HG03469 (cell line): ENCODE measurements around the gene TRPC4AP.
A peak's percentile ranks its signal among the peaks of the same experiment; 100 is the strongest.
"Not testable (repeated sequence)": the region's sequence is repeated elsewhere in the genome, so short reads cannot be mapped to it uniquely, and the experiment has no call there.

Experiments used
- ATAC-seq: cut with Tn5 transposase; IDR thresholded peaks from one replicate; pipeline ENCODE4 v1.9.1; 2021; ENCODE audit warnings: mild to moderate bottlenecking, moderate library complexity, moderate number of reproducible peaks; ENCODE audit not compliant: unreplicated experiment

TRPC4AP gene

GRCh38 chr20:35092524-35093266 is at the start of gene TRPC4AP:
Gene TRPC4AP, minus strand, starts transcription at chr20:35092807. Its CDS starts 26 bp downstream, at chr20:35092781.
- peak; percentile 79 for ATAC-seq

- ATAC-seq: no peak
Observed at GRCh38 chr20:35135867-35136586, 43.4 kb upstream of the TRPC4AP start.

- no peak for ATAC-seq
Observed at GRCh38 chr20:35134880-35135279, 42.3 kb upstream of the TRPC4AP start.

- no peak for ATAC-seq
Observed at GRCh38 chr20:35134472-35134871, 41.9 kb upstream of the TRPC4AP start.

- no peak for ATAC-seq
Observed at GRCh38 chr20:35133735-35134134, 41.1 kb upstream of the TRPC4AP start.

- no peak for ATAC-seq
Observed at GRCh38 chr20:35133031-35133430, 40.4 kb upstream of the TRPC4AP start.

- no peak for ATAC-seq
Observed at GRCh38 chr20:35131934-35132333, 39.3 kb upstream of the TRPC4AP start.

- ATAC-seq: no peak
Observed at GRCh38 chr20:35129647-35130069, 37.1 kb upstream of the TRPC4AP start.

GRCh38 chr20:35125753-35126152 is 33.1 kb upstream of the TRPC4AP start:
- no peak for ATAC-seq

- no peak for ATAC-seq
Observed at GRCh38 chr20:35122756-35123405, 30.3 kb upstream of the TRPC4AP start.

GRCh38 chr20:35121186-35121585 is 28.6 kb upstream of the TRPC4AP start:
- no peak for ATAC-seq

GRCh38 chr20:35120012-35120701 is 27.6 kb upstream of the TRPC4AP start:
- no peak for ATAC-seq

- no peak for ATAC-seq
Observed at GRCh38 chr20:35117629-35118028, 25.0 kb upstream of the TRPC4AP start.

- ATAC-seq: no peak
Observed at GRCh38 chr20:35117196-35117595, 24.6 kb upstream of the TRPC4AP start.

GRCh38 chr20:35116258-35116657 is 23.7 kb upstream of the TRPC4AP start:
- ATAC-seq: no peak

GRCh38 chr20:35115606-35116005 is 23.0 kb upstream of the TRPC4AP start:
- ATAC-seq: no peak

- ATAC-seq: not testable (repeated sequence)
Observed at GRCh38 chr20:35112276-35112675, 19.7 kb upstream of the TRPC4AP start.

- no peak for ATAC-seq
Observed at GRCh38 chr20:35111141-35111888, 18.7 kb upstream of the TRPC4AP start.

GRCh38 chr20:35108921-35109320 is 16.3 kb upstream of the TRPC4AP start:
- no peak for ATAC-seq

GRCh38 chr20:35106827-35107380 is 14.3 kb upstream of the TRPC4AP start:
- no peak for ATAC-seq
